HTR-8/SVneo (cell line): ENCODE measurements around the gene PPTC7.

Experiments
- DNase-seq: peaks from one replicate; pipeline ENCODE4 v3.0.0; 2011; ENCODE audit warnings: low spot score, mixed read lengths; ENCODE audit not compliant: insufficient read length
- FAIRE-seq: peaks from 2 replicates; lab custom pipeline; 2011; peaks lifted over from hg19 to GRCh38; lab: Jason Lieb, UNC

The PPTC7 gene

DNA sequence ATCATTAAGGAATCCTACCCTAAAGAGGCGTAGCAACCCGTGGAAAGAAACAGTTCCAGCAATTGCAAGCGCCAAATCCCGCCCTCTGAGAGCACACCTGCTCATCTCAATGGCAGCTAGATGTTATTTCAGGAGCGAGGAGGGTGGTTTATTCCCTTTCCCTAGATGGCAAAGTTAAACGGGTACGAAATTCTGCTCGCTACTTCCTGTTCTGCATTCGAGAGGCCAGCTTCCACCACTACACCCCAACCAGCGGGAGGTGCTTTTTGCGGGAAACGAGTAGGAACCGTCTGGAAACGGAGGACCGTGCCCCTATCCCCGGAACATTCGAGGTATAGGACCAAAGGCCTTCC is 81.7 kb downstream of the PPTC7 start:
- DNase-seq, result no peak
- FAIRE-seq, result no peak

DNA sequence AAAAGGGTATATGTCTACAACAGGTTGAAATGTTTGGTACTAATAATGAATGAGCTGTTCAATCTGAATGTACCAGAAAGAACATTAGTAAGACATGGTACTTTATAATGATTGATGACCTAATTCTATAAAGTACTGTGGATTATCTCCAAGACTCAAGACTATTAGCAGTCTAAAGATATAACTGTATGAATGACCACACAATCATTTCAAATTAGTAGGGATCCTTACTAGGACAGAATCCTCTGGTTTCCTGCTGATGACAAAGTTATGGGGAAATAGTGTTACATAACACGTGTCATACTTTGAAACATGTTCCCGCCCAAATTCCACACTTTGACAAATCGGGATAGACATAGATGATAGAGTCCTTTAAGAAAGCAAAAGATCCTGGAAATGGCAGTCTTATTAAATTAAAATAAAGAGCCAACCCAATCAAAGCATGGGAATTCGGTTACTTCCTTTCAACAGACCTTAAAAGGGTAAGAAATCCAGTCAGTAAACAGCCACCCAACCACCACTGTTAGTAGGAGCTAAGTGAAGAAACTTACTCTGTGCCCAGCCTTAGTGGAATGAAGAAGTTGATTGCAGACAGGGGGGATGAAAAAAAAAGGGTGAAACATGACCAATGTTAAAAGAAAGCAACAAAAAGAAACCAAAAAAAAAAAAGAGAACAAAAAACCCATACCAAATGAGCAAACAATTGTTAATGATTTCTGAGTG is 84.0 kb downstream of the PPTC7 start:
- no peak for DNase-seq

More for the DNA sequence above, 84.0 kb downstream of the PPTC7 start:
- no peak for FAIRE-seq
